ENCODE results near the gene SLC6A3. TPM values are rescaled to one million over a fixed set of nuclear protein-coding genes. Genes with fewer than 3 reads are reported as not detected.
A peak's percentile ranks its signal among the peaks of the same experiment; 100 is the strongest.

The SLC6A3 gene
- total RNA-seq, 1 experiment from 2014 or later: 0.07 TPM

DNA sequence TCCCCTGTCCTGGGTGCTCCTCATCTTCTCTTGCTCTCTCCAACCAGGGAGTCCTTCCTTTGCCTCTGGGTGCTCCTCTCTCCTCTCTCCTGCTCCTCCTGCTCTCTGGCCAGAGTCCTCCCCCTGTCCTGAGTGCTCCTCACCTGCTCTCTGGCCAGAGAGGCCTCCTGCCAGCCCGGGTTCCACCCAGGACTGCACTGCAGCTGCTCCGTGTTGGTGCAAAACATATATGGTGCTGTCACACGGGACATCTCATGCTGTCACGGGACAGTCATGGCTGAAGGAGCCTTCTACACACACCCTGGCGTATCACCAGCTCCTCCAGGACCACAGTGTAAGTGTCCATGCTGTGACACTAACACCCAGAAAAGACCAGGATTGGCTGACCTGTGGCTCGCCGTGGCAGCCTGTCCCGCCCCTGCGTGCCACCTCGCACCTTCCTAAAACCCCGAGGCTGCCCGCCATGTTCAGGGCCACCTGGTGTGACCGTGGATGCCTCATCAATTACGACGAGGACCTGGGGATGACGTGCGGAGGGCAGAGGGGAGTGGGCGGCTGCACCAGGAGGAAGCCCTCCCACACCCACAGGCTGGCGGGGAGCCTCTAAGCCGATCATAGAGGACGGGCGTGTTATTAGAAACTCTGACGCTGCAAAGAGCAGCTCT lies 27.9 kb upstream of the SLC6A3 start:
- Histone ChIP-seq H3K4me3 (ENCODE audit: insufficient read depth, low read depth, low read length) (no peak overlapping the region), H3K36me3 (replicated peaks; ENCODE audit: control insufficient read depth, insufficient read depth, low read length) (peaks cover 36% of the 10 kb centered on the region), H3K27me3 (ENCODE audit: control insufficient read depth, insufficient read depth, low read length) (no peaks in the 10 kb centered on the region)
- peak; percentile 47 for DNase-seq

- H3K27me3 ChIP-seq (ENCODE audit: control insufficient read depth, insufficient read depth, low read length): no peaks in the 10 kb centered on the region
- H3K36me3 ChIP-seq (replicated peaks; ENCODE audit: control insufficient read depth, insufficient read depth, low read length): peaks cover 33% of the 10 kb centered on the region
- DNase-seq: no peak
- no peak overlapping the region for H3K4me3 ChIP-seq (ENCODE audit: insufficient read depth, low read depth, low read length)
Measured at GRCh38 chr5:1471997-1472963, 27.0 kb upstream of the SLC6A3 start.

- peaks cover 27% of the 10 kb centered on the region for H3K36me3 ChIP-seq (replicated peaks; ENCODE audit: control insufficient read depth, insufficient read depth, low read length)
- no peak overlapping the region for H3K4me3 ChIP-seq (ENCODE audit: insufficient read depth, low read depth, low read length)
- no peak for DNase-seq
- no peaks in the 10 kb centered on the region for H3K27me3 ChIP-seq (ENCODE audit: control insufficient read depth, insufficient read depth, low read length)
Measured at GRCh38 chr5:1471240-1471853, 26.1 kb upstream of the SLC6A3 start.

GRCh38 chr5:1470762-1471211 lies 25.5 kb upstream of the SLC6A3 start:
- no peaks in the 10 kb centered on the region for H3K27me3 ChIP-seq (ENCODE audit: control insufficient read depth, insufficient read depth, low read length)
- peaks cover 26% of the 10 kb centered on the region for H3K36me3 ChIP-seq (replicated peaks; ENCODE audit: control insufficient read depth, insufficient read depth, low read length)
- H3K4me3 ChIP-seq (ENCODE audit: insufficient read depth, low read depth, low read length): no peak overlapping the region
- peak; percentile 30 for DNase-seq

DNA sequence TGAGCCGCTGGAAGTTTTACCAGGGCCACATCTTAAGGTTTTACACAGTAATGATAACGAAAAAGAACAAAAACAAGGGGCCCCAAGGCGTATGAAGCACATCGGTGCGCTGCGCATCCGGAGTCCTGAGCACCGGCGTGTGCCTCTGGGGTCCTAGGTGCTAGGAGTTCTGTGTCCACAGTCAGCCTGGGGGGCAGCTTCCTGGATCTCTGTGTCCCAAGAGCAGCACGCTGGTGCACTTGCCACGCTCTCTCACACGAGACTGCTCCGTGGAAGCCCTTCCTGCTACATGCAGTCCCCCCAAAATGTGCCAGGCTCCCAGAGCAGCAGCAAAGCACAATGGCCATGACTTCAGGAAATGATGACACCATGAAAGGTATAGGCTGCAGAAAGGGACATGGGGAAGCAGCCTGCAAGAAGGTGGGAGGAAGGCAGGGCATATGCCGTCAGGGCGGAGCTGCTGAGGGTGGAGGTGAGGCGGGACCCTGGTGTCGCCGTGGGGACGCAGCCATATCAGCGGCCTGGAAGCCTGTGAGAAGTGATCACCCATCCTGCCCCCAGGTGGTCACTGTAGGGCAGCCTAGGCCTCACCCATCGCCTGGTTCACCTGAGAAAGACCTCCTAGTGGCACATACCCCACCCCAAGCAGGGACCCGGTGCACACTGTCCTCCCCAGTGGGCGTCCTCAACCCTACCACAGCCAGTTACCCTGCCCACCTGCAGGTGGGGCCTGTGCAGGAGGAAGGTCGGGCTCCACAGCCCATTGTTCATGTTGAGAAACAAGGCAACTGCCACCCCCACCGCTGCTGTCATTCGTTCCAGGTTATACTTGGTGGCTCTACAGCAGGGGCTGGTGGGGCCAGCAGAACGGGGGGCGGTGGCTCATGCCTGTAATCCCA lies 23.6 kb upstream of the SLC6A3 start:
- peak; percentile 52 for DNase-seq
- H3K27me3 ChIP-seq (ENCODE audit: control insufficient read depth, insufficient read depth, low read length): no peaks in the 10 kb centered on the region
- peaks cover 35% of the 10 kb centered on the region for H3K36me3 ChIP-seq (replicated peaks; ENCODE audit: control insufficient read depth, insufficient read depth, low read length)

DNA sequence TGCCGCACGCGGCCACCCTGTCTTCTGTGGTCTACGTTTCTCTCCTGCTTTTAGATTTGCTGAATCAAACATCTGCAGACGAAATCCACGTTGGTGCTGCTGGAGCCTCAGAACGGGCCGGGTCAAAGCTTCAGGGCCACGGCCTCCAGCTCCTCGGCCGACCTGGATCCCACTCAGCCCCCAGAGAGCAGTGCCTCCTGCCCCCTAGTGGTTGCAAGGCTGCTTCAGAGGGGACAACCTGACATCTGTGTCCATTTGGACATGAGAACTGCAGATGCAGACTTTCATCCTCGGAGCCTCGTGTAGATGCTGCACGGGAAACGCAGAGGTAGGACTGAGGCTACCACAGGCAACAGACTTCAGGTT lies 23.0 kb upstream of the SLC6A3 start:
- peaks cover 37% of the 10 kb centered on the region for H3K36me3 ChIP-seq (replicated peaks; ENCODE audit: control insufficient read depth, insufficient read depth, low read length)
- DNase-seq: peak; percentile 94

More for the DNA sequence above, 23.6 kb upstream of the SLC6A3 start:
- no peak overlapping the region for H3K4me3 ChIP-seq (ENCODE audit: insufficient read depth, low read depth, low read length)

GRCh38 chr5:1467341-1468246 lies 22.4 kb upstream of the SLC6A3 start:
- Histone ChIP-seq H3K36me3 (replicated peaks; ENCODE audit: control insufficient read depth, insufficient read depth, low read length) (peaks cover 39% of the 10 kb centered on the region), H3K27me3 (ENCODE audit: control insufficient read depth, insufficient read depth, low read length) (no peaks in the 10 kb centered on the region), H3K4me3 (ENCODE audit: insufficient read depth, low read depth, low read length) (no peak overlapping the region)
- DNase-seq: peak; percentile 55

More for the DNA sequence above, 23.0 kb upstream of the SLC6A3 start:
- Histone ChIP-seq H3K4me3 (ENCODE audit: insufficient read depth, low read depth, low read length) (no peak overlapping the region), H3K27me3 (ENCODE audit: control insufficient read depth, insufficient read depth, low read length) (no peaks in the 10 kb centered on the region)

GRCh38 chr5:1466631-1467265 lies 21.5 kb upstream of the SLC6A3 start:
- Histone ChIP-seq H3K4me3 (ENCODE audit: insufficient read depth, low read depth, low read length) (no peak overlapping the region), H3K36me3 (replicated peaks; ENCODE audit: control insufficient read depth, insufficient read depth, low read length) (peaks cover 36% of the 10 kb centered on the region), H3K27me3 (ENCODE audit: control insufficient read depth, insufficient read depth, low read length) (no peaks in the 10 kb centered on the region)
- DNase-seq: no peak

- DNase-seq: no peak
Measured at GRCh38 chr5:1465966-1466471, 20.8 kb upstream of the SLC6A3 start.

GRCh38 chr5:1465117-1465516 lies 19.9 kb upstream of the SLC6A3 start:
- no peaks in the 10 kb centered on the region for H3K27me3 ChIP-seq (ENCODE audit: control insufficient read depth, insufficient read depth, low read length)
- no peak overlapping the region for H3K4me3 ChIP-seq (ENCODE audit: insufficient read depth, low read depth, low read length)
- DNase-seq: no peak
- peaks cover 34% of the 10 kb centered on the region for H3K36me3 ChIP-seq (replicated peaks; ENCODE audit: control insufficient read depth, insufficient read depth, low read length)

More at GRCh38 chr5:1465966-1466471, 20.8 kb upstream of the SLC6A3 start:
- H3K4me3 ChIP-seq (ENCODE audit: insufficient read depth, low read depth, low read length): no peak overlapping the region
- H3K36me3 ChIP-seq (replicated peaks; ENCODE audit: control insufficient read depth, insufficient read depth, low read length): peaks cover 36% of the 10 kb centered on the region
- no peaks in the 10 kb centered on the region for H3K27me3 ChIP-seq (ENCODE audit: control insufficient read depth, insufficient read depth, low read length)

GRCh38 chr5:1464511-1464910 lies 19.3 kb upstream of the SLC6A3 start:
- DNase-seq: no peak
- no peaks in the 10 kb centered on the region for H3K27me3 ChIP-seq (ENCODE audit: control insufficient read depth, insufficient read depth, low read length)
- H3K36me3 ChIP-seq (replicated peaks; ENCODE audit: control insufficient read depth, insufficient read depth, low read length): peaks cover 36% of the 10 kb centered on the region
- H3K4me3 ChIP-seq (ENCODE audit: insufficient read depth, low read depth, low read length): no peak overlapping the region

DNA sequence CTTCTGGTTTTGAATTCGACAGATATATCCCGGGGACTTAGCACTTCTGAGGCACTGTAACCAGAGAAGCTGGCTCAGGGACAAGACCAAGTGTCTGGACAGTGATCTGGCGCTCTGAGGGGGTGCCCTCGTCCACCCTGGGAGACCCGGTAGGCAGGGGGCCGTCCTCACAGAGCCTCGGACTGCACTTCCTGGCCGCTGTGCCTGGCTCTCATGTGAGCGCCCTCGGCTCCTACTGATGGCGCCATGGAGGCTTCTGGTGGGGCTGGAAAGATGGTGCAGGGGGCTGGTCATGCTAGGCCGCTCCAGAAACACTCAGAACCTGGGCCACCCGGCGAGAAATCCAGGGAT lies 18.8 kb upstream of the SLC6A3 start:
- Histone ChIP-seq H3K4me3 (ENCODE audit: insufficient read depth, low read depth, low read length) (no peak overlapping the region), H3K36me3 (replicated peaks; ENCODE audit: control insufficient read depth, insufficient read depth, low read length) (peaks cover 39% of the 10 kb centered on the region), H3K27me3 (ENCODE audit: control insufficient read depth, insufficient read depth, low read length) (no peaks in the 10 kb centered on the region)
- peak; percentile 45 for DNase-seq

All from H7 (cell line).